NCI-H510A treated with DMSO at 0.1 percent for 48 hours (cell line): Measurements from ENCODE around the gene NLGN1.
A peak's percentile ranks its signal among the peaks of the same experiment; 100 is the strongest.

ENCODE experiments used
- DNase-seq: peaks from one replicate; lab custom pipeline; 2025; lab: John Stamatoyannopoulos, UW

Gene NLGN1

GRCh38 chr3:173911446-173911845, 513.9 kb downstream of the NLGN1 start:
- DNase-seq: no peak

GRCh38 chr3:173912126-173912525, 514.6 kb downstream of the NLGN1 start:
- DNase-seq: no peak

- DNase-seq: no peak
Observed at GRCh38 chr3:173913397-173913796, 515.9 kb downstream of the NLGN1 start.

GRCh38 chr3:173913974-173914421, 516.5 kb downstream of the NLGN1 start:
- no peak for DNase-seq

GRCh38 chr3:173916799-173917198, 519.3 kb downstream of the NLGN1 start:
- no peak for DNase-seq

GRCh38 chr3:173920386-173920785, 522.8 kb downstream of the NLGN1 start:
- DNase-seq: peak; percentile 61

GRCh38 chr3:173921732-173922131, 524.2 kb downstream of the NLGN1 start:
- no peak for DNase-seq

- no peak for DNase-seq
Observed at GRCh38 chr3:173923204-173923603, 525.7 kb downstream of the NLGN1 start.

- DNase-seq: no peak
Observed at GRCh38 chr3:173930251-173930650, 532.7 kb downstream of the NLGN1 start.

- no peak for DNase-seq
Observed at GRCh38 chr3:173932624-173933023, 535.1 kb downstream of the NLGN1 start.

GRCh38 chr3:173933113-173933512, 535.6 kb downstream of the NLGN1 start:
- no peak for DNase-seq

GRCh38 chr3:173936316-173936715, 538.8 kb downstream of the NLGN1 start:
- no peak for DNase-seq

GRCh38 chr3:173938159-173938558, 540.6 kb downstream of the NLGN1 start:
- peak; percentile 52 for DNase-seq

- DNase-seq: no peak
Observed at GRCh38 chr3:173938616-173939015, 541.1 kb downstream of the NLGN1 start.

GRCh38 chr3:173939331-173939730, 541.8 kb downstream of the NLGN1 start:
- DNase-seq: no peak

- DNase-seq: no peak
Observed at GRCh38 chr3:173943264-173943663, 545.7 kb downstream of the NLGN1 start.

GRCh38 chr3:173945170-173945569, 547.6 kb downstream of the NLGN1 start:
- no peak for DNase-seq

- no peak for DNase-seq
Observed at GRCh38 chr3:173945806-173946205, 548.3 kb downstream of the NLGN1 start.

- no peak for DNase-seq
Observed at GRCh38 chr3:173954647-173955046, 557.1 kb downstream of the NLGN1 start.

GRCh38 chr3:173957646-173958045, 560.1 kb downstream of the NLGN1 start:
- no peak for DNase-seq

- DNase-seq: no peak
Observed at GRCh38 chr3:173958805-173959204, 561.3 kb downstream of the NLGN1 start.

- DNase-seq: no peak
Observed at GRCh38 chr3:173970281-173970680, 572.7 kb downstream of the NLGN1 start.

GRCh38 chr3:173976281-173976680, 578.7 kb downstream of the NLGN1 start:
- DNase-seq: no peak

GRCh38 chr3:173977747-173978146, 580.2 kb downstream of the NLGN1 start:
- no peak for DNase-seq

- no peak for DNase-seq
Observed at GRCh38 chr3:173983343-173983742, 585.8 kb downstream of the NLGN1 start.
